Suprapubic skin (tissue), 3 donors: Measurements from ENCODE around the gene DNMBP.

Source experiments
- POLR2A ChIP-seq, 2 donors: fragments of 450-650 bp; IDR thresholded peaks; one replicate each; pipeline ENCODE4 v1.6.1; 2017; ENCODE audit warnings: antibody characterized with exemption in 2 of 2, mild to moderate bottlenecking in 2 of 2, moderate library complexity in 2 of 2
- TF ChIP-seq, protein P1 (sequence below), 2 donors: fragments of 200-600 bp in 1 of 2; fragments of 450-650 bp in 1 of 2; sonication (generic) in 1 of 2; IDR thresholded peaks; one replicate each; pipeline ENCODE4 v1.5.1; 2016 to 2019; ENCODE audit warnings: antibody characterized with exemption in 2 of 2, mild to moderate bottlenecking in 1 of 2, moderate library complexity in 1 of 2

DNA sequence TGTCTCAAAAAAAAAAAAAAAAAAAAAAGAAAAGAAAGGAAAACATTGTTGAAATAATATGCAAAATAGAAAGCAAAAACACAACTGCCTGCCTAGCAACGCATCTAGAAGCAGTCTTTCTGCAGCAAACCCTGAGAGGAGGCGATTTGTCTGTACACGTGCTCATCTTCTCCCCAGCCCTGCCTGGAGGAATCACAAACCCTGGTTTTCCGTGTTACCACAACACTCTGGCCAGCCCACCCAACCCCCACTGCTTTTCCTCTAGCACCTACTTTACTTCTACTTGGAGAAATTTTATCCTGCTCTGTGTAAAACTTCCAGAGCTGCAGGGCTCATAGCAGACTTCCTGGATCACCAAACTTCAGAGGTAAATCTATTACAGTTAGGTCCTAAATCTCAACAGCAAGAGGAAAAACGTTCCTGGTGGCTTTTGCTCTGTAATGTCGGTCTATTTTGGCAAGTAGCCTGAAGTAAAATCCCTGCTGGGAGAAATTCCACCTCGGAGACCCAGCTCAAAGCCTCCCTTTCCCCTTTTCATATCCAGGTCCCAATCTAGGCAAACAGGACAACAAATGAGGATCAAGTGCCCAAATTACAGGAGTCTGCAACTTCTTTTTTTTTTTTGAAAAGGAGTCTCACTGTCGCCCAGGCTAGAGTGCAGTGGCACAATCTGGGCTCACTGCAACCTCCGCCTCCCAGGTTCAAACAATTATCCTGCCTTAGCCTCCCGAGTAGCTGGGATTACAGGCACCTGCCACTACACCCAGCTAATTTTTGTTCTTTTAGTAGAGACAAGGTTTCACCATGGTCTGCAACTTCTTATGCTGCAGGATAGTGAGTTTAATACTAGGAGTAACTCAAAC, 91.6 kb downstream of the DNMBP start:
- TF ChIP-seq POLR2A (IDR thresholded peaks at IDR 0.05), result no peak
- TF ChIP-seq, protein P1, sequence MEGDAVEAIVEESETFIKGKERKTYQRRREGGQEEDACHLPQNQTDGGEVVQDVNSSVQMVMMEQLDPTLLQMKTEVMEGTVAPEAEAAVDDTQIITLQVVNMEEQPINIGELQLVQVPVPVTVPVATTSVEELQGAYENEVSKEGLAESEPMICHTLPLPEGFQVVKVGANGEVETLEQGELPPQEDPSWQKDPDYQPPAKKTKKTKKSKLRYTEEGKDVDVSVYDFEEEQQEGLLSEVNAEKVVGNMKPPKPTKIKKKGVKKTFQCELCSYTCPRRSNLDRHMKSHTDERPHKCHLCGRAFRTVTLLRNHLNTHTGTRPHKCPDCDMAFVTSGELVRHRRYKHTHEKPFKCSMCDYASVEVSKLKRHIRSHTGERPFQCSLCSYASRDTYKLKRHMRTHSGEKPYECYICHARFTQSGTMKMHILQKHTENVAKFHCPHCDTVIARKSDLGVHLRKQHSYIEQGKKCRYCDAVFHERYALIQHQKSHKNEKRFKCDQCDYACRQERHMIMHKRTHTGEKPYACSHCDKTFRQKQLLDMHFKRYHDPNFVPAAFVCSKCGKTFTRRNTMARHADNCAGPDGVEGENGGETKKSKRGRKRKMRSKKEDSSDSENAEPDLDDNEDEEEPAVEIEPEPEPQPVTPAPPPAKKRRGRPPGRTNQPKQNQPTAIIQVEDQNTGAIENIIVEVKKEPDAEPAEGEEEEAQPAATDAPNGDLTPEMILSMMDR (IDR thresholded peaks at IDR 0.05), result no peak
